Loucy (cell line): ENCODE measurements around the gene TCAIM.

Source experiments
- EZH2phosphoT487 ChIP-seq: fragments of 200-600 bp; IDR thresholded peaks from 2 replicates; pipeline ENCODE4 v1.6.1; 2018; ENCODE audit warnings: antibody characterized with exemption, mild to moderate bottlenecking, moderate library complexity, borderline replicate concordance
- TF ChIP-seq, protein P1 (sequence below): fragments of 200-600 bp; sonication (generic); conservative IDR thresholded peaks from 2 replicates; pipeline ENCODE4 v1.5.1; 2014; ENCODE audit warnings: mild to moderate bottlenecking, antibody characterized with exemption, low read length

DNA sequence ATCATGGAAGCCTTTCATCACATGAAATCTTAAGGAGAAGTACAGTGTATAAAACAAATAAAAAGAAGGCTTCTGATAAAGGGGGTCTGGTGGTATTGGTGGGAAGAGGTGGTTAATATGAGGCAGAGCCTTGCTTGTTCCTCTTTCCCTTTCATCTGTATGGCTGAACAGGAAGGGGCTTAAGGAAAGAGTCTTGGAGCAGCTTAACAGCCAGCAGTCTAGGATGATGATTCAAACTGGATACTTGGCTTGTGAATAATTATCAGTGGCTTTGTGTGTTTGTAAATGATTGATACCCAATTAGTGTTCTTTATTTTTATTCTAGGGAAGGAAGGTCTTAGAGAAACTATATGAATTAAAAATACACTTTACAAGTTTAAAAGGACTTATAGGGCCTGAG is 29.1 kb upstream of the TCAIM start:
- TF ChIP-seq, protein P1, sequence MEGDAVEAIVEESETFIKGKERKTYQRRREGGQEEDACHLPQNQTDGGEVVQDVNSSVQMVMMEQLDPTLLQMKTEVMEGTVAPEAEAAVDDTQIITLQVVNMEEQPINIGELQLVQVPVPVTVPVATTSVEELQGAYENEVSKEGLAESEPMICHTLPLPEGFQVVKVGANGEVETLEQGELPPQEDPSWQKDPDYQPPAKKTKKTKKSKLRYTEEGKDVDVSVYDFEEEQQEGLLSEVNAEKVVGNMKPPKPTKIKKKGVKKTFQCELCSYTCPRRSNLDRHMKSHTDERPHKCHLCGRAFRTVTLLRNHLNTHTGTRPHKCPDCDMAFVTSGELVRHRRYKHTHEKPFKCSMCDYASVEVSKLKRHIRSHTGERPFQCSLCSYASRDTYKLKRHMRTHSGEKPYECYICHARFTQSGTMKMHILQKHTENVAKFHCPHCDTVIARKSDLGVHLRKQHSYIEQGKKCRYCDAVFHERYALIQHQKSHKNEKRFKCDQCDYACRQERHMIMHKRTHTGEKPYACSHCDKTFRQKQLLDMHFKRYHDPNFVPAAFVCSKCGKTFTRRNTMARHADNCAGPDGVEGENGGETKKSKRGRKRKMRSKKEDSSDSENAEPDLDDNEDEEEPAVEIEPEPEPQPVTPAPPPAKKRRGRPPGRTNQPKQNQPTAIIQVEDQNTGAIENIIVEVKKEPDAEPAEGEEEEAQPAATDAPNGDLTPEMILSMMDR, result no peak
- no peak for TF ChIP-seq EZH2phosphoT487
